Peyer's patch (tissue), 4 donors: ENCODE results near the gene DLX3. TPM values are rescaled to one million over a fixed set of nuclear protein-coding genes. Genes with fewer than 3 reads are reported as not detected.

ENCODE experiments used
- DNase-seq, 3 donors: peaks; one replicate each; pipeline ENCODE4 v3.0.0-alpha.2; 2017 to 2019
- H3K27ac ChIP-seq, 4 donors: fragments of 200-600 bp; sonication (generic); one replicate each; pipeline ENCODE4 v1.5.1; 2016 to 2019
- H3K27me3 ChIP-seq, 2 donors: fragments of 200-600 bp; sonication (generic); one replicate each; pipeline ENCODE4 v1.5.1; 2019
- H3K36me3 ChIP-seq, 3 donors: fragments of 200-600 bp; sonication (generic); one replicate each; pipeline ENCODE4 v1.5.1; 2016 to 2019
- H3K4me1 ChIP-seq, 4 donors: fragments of 200-600 bp; sonication (generic); one replicate each; pipeline ENCODE4 v1.5.1; 2016 to 2019
- H3K4me3 ChIP-seq, 4 donors: fragments of 200-600 bp; sonication (generic); 1 replicate in 3 of 4; 2 replicates in 1 of 4; pipeline ENCODE4 v1.5.1; 2016 to 2019; ENCODE audit warnings: mild to moderate bottlenecking in 1 of 4
- H3K9me3 ChIP-seq, 4 donors: fragments of 200-600 bp; sonication (generic); one replicate each; pipeline ENCODE4 v1.5.1; 2016 to 2019; ENCODE audit warnings: mild to moderate bottlenecking in 1 of 4
- POLR2A ChIP-seq, 2 donors: fragments of 450-650 bp; IDR thresholded peaks; one replicate each; pipeline ENCODE4 v1.5.1; 2017; ENCODE audit warnings: antibody characterized with exemption in 2 of 2, mild to moderate bottlenecking in 2 of 2, moderate library complexity in 2 of 2
- total RNA-seq, 4 donors: library from RNA; depleted of rRNA; stranded (reverse); fragments of >200 nt; gene quantifications; one replicate each; pipeline ENCODE4 v1.1.0, GENCODE V29; 2016
- TF ChIP-seq, protein P1 (sequence below), 6 experiments: fragments of 450-650 bp in 4 of 6; fragments of 200-600 bp in 2 of 6; sonication (generic) in 1 of 6; IDR thresholded peaks; one replicate each; pipeline ENCODE4 v1.5.1; 2017 to 2019; ENCODE audit warnings: antibody characterized with exemption in 6 of 6, mild to moderate bottlenecking in 3 of 6, moderate library complexity in 1 of 6

DLX3 gene
- total RNA-seq, 4 donors from 2014 or later, result not detected

DNA sequence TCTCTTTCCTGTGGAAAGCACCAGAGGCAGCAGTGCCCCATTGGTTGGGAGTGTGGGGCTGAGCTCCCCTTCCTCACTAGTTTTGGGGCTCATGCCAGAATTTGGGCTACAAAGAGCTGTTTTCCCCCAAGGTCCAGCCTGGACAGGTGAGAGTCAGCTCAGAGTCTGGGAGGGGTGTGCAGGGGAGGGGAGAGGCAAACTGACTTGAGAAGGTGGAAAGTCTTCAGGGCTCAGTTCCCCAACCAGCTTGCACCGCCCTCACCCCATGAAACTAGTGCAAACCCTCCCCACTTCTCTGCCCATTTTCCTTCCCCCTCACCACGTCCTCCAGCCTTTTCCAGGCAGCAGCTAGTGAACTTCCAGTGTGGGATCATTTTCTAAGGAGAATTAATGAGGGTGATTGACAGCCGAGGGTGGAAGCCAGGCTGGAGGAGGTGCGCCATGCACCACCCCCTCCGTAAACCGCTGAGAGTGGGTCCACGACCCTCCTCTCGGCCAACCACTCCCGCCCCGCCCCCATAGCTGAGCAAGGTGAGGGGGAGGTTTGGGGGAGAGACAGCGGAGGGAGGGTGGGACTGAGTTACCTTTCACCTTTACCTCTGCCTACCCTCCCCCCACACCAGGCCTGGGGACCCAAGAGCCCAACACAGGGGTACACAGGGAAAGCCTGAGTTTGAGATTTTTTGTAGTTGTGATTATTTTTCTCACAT lies 32.3 kb downstream of the DLX3 start:
- Histone ChIP-seq H3K27ac (no peak overlapping the region), H3K4me3 (no peak overlapping the region), H3K36me3 (no peaks in the 10 kb centered on the region), H3K9me3 (no peaks in the 10 kb centered on the region), H3K4me1 (peaks cover 0 to 14% (median 0%) of the 10 kb centered on the region in 4 donors), H3K27me3 (peaks cover 0 to 43% of the 10 kb centered on the region in 2 donors)
- no peak for DNase-seq
- TF ChIP-seq, protein P1, sequence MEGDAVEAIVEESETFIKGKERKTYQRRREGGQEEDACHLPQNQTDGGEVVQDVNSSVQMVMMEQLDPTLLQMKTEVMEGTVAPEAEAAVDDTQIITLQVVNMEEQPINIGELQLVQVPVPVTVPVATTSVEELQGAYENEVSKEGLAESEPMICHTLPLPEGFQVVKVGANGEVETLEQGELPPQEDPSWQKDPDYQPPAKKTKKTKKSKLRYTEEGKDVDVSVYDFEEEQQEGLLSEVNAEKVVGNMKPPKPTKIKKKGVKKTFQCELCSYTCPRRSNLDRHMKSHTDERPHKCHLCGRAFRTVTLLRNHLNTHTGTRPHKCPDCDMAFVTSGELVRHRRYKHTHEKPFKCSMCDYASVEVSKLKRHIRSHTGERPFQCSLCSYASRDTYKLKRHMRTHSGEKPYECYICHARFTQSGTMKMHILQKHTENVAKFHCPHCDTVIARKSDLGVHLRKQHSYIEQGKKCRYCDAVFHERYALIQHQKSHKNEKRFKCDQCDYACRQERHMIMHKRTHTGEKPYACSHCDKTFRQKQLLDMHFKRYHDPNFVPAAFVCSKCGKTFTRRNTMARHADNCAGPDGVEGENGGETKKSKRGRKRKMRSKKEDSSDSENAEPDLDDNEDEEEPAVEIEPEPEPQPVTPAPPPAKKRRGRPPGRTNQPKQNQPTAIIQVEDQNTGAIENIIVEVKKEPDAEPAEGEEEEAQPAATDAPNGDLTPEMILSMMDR (IDR thresholded peaks at IDR 0.05), result no peak
- TF ChIP-seq POLR2A (IDR thresholded peaks at IDR 0.05), result no peak

DNA sequence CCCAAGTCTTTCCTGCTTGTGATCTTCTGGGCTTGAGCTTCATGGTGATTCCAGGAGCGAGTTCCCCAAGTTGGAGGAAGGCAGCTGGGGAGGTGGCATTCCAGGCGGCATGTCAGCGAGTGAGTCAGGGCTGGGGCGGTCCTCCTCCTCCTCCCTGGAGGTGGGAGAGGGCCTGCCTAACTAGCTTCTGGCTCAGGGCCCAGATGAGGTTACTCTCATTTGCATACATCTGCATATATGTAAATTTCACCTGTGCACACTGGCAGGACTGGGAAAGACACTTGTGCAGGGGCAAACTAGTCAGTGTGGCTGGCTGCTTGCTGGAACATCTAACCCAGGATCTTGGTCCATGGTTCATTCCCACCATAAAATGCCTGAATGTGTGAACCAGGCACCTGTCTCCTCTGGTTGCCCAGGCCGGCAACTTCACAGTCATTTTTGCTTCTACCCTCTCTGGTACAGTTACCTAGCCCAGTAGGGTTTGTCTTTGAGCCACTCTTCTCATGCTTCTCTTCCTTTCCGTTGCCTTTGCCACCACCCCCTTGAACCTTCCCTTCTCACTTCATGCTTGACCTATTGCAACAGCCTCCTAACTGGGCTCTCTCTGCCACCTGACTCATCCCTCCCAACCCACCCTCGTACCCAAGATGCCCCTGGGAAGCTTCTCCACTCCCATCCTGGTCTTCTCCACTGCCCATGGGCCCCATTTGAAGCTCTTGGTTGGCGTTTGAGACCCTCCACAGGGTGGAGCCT lies 35.7 kb downstream of the DLX3 start:
- DNase-seq, result no peak
- Histone ChIP-seq H3K27me3 (peaks cover 0 to 22% of the 10 kb centered on the region in 2 donors), H3K4me1 (peaks cover 0 to 6% (median 0%) of the 10 kb centered on the region in 4 donors), H3K36me3 (no peaks in the 10 kb centered on the region), H3K4me3 (no peak overlapping the region), H3K9me3 (no peaks in the 10 kb centered on the region), H3K27ac (no peak overlapping the region)
- TF ChIP-seq, protein P1 (IDR thresholded peaks at IDR 0.05), result no peak
- TF ChIP-seq POLR2A (IDR thresholded peaks at IDR 0.05), result no peak

DNA sequence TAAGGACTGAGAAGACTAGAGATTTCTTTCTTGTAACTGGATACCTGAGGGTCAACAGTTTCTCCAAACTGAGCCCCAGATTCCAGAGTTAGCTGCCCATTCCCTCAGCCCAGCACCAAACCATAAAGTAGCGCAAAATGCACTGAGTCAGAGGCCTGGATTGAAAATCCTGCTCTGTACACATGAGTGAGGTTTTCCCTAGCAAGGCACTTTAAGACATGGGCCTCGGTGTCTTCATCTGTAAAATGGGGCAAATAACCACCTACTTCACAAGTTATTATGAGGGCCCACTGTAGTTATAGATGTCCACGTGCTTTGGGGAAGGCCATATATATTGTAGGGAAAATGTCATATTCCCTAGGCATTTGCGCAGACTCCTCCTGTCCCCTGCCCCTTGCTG lies 36.3 kb downstream of the DLX3 start:
- Histone ChIP-seq H3K36me3 (no peaks in the 10 kb centered on the region), H3K4me3 (no peak overlapping the region), H3K4me1 (no peaks in the 10 kb centered on the region), H3K27ac (no peak overlapping the region), H3K9me3 (no peaks in the 10 kb centered on the region), H3K27me3 (peaks cover 0 to 15% of the 10 kb centered on the region in 2 donors)
- DNase-seq, result no peak
- TF ChIP-seq POLR2A (IDR thresholded peaks at IDR 0.05), result no peak
- TF ChIP-seq, protein P1 (IDR thresholded peaks at IDR 0.05), result no peak

DNA sequence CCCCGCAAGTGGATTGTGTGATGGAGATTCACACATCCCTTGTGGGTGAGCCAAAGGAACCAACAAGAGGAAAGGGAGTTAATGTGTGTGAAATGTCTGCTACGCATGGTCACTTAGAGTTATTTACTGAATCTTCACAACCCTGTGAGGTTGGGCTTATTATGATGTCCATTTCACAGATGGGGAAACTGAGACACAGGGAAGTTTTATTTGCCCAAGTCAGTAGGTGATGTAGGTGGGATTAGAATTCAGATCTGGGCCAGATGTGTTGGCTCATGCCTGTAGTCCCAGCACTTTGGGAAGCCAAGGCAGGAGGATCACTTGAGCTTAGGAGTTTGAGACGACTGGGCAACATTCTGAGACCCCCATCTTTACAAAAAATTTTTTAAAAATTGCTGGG lies 37.7 kb downstream of the DLX3 start:
- Histone ChIP-seq H3K9me3 (no peaks in the 10 kb centered on the region), H3K27me3 (peaks cover 0 to 2% of the 10 kb centered on the region in 2 donors), H3K4me1 (no peaks in the 10 kb centered on the region), H3K4me3 (no peak overlapping the region), H3K27ac (no peak overlapping the region), H3K36me3 (no peaks in the 10 kb centered on the region)
- no peak for TF ChIP-seq POLR2A (IDR thresholded peaks at IDR 0.05)
- TF ChIP-seq, protein P1 (IDR thresholded peaks at IDR 0.05), result no peak
- DNase-seq, result no peak

DNA sequence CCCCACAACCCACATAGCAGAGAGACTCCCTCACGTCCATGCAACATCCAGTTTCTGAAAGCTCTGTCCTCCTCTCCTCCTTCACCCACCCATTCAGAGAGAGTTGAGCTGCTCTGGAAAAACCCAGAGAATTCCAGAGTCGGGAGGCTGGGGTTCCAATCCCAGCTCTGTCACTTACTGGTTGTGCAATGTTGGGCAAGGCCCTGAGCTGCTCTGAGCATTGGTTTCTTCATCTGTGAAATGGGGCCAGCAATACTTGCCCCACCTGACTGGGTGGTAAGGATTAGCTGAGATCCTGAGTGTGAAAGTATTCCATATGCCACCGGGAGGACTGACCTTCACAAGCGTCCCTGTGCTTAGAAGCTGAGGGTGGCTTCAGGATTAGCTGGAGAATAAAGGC lies 38.2 kb downstream of the DLX3 start:
- no peak for TF ChIP-seq POLR2A (IDR thresholded peaks at IDR 0.05)
- H3K27me3 ChIP-seq, result no peaks in the 10 kb centered on the region

DNA sequence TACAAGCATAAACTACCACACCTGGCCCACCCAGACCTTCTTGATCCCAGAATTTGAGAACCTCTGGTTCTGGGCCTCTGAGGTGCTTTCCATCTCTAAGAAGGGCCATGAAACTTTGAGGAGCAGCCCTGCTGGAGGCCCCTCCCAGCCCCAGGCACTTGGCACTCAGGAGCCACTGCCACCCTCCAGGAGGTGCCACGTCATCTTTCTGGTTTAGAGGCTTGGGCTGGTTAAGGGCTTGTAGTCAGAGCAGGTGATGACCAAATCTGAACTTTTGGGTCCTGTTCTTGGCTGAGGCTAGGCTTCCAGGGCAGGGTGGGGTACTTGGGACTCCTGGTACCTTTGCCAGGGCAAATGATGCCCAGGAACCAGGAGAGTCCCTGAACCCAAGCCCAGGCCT lies 39.9 kb downstream of the DLX3 start:
- H3K27me3 ChIP-seq, result no peaks in the 10 kb centered on the region
- H3K36me3 ChIP-seq, result no peaks in the 10 kb centered on the region
- no peak overlapping the region for H3K27ac ChIP-seq
- H3K9me3 ChIP-seq, result no peaks in the 10 kb centered on the region
- H3K4me1 ChIP-seq, result no peaks in the 10 kb centered on the region
- no peak overlapping the region for H3K4me3 ChIP-seq
- no peak for DNase-seq
- no peak for TF ChIP-seq POLR2A (IDR thresholded peaks at IDR 0.05)
- TF ChIP-seq, protein P1 (IDR thresholded peaks at IDR 0.05), result no peak

More for the DNA sequence above, 38.2 kb downstream of the DLX3 start:
- Histone ChIP-seq H3K4me3 (no peak overlapping the region), H3K9me3 (no peaks in the 10 kb centered on the region), H3K27ac (no peak overlapping the region), H3K36me3 (no peaks in the 10 kb centered on the region), H3K4me1 (no peaks in the 10 kb centered on the region)
- no peak for DNase-seq
